Limb (tissue), 2 donors: Measurements from ENCODE around the gene ING4.

ENCODE experiments used
- DNase-seq, 2 donors: peaks; one replicate each; pipeline ENCODE4 v3.0.0-alpha.2; 2016; ENCODE audit errors: extremely low spot score in 2 of 2

The ING4 gene

GRCh38 chr12:6635856-6636531 is 26.9 kb downstream of the ING4 start, which contains the start of gene LPAR5:
TSS of gene LPAR5 (minus strand) at chr12:6635959. CDS start at chr12:6621248, 14,711 bp downstream.
- DNase-seq = no peak

GRCh38 chr12:6635375-6635855 is 27.5 kb downstream of the ING4 start:
- DNase-seq = no peak

DNA sequence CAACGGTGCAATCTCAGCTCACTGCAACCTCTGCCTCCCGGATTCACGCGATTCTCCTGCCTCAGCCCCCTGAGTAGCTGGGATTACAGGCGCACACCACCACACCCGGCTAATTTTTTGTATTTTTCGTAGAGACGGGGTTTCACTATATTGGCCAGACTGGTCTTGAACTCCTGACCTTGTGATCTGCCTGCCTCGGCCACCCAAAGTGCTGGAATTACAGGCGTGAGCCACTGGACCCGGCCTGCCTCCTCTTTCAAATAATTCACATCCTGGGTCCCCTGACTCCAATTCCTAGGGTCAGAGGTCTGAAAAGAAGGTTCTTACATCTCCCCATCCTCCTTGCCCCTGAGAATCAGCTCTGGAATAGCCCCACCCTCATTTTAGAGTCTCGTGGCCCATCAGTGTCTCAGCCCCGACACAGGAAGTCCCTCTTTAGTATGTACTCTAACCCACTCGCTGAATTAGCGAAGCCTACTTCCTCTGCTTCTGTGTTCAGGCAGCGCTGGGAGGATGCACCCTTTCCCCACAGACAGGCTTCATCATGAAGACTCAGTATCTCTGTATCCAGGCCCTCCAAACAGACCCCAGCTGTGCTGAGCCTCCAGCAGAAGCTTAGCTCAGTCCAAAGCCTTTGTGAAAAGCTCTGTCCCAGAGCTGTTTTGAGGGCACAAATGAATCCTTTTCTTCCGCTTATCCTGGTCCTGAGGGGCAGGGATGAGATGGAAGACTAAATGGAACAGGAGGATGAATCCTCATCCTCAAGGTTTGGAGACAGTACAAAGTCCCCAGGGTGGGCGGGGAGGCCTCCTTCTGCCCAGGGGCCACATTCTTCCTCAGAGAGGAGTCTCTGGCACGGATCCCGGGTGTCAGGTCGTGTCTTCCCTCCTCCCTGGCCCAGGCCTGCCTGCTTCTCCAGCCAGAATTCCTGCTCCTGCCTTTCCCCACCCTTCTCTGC is 30.6 kb downstream of the ING4 start:
- no peak for DNase-seq

DNA sequence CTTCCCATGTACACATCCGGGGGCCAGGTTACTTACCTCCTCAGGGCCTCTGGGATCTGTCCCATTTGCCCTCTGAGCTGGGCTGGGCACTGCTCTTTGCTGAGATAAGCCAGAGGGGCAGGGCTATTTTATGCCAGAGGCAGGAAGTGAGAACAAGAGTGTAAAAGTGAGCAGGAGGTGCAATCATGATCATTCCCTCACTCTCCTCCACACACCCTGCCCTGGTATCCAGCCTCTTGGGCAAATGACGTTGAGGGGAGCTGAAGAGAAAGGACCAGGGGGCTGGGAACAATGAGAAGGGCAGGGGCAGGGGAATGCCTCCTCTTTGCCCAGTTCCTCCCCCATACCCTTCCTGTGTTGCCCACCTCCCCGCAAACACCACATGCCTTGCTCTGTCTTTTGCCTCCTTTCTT is 31.4 kb downstream of the ING4 start:
- DNase-seq = no peak

GRCh38 chr12:6630736-6631135 is 32.2 kb downstream of the ING4 start:
- peak; percentile 44 to 72 for DNase-seq

DNA sequence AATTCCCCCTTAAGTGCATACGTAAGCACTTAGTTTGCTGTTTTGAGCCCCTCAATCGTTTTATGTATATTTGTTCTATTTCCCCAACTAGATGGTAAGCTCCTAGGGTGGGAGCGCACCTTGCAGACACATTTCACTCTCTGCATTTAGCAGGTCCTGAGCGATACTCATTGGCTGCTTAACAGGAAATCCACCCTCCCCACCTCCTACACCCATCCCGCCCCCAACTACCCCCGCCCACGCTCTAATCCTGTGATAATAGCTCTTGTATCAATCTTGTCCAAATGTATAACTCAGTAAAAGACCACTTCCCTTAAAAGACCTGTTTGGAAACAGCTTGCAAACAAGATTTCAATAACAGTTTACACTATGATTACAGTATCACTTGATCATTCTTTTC is 35.3 kb downstream of the ING4 start:
- DNase-seq = no peak

GRCh38 chr12:6626654-6627283 is 36.1 kb downstream of the ING4 start:
- no peak for DNase-seq

- DNase-seq = no peak
These were observed 42.0 kb downstream of the ING4 start for GRCh38 chr12:6620885-6621274.

DNA sequence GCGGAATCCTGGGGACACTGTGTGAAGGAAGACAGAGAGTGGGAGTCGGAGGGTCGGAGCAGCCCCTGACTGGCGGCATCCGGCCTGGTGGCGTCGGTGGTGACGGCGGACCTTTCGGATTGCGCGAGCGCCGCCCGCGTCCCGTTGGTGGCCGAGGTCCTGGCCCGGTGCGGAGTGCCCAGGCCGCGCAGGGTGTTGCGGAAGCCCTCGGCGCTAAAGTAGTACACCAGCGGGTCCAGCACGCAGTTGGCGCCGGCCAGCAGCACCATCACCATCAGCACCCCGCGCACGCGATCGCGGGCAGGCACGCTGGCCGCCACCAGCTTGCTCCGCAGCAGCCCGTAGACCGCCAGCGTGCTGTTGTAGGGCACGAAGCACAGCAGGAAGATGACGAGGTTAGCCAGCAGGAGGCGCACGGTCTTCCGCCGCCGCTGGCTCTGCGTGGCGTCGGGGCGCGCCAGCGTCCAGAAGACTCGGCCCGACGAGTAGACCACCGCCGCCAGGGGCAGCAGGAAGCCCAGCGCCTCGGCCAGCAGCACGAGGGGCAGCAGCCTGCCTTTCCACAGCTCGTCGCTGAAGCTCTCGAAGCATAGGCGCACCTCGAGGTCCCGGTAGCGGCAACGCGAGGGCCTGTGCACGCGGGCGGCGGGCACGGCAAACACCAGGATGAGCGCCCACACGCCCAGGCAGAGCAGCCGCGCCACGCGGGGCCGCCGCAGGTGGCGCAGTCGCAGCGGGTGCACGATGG is 42.6 kb downstream of the ING4 start:
- peak; percentile 64 to 80 for DNase-seq

DNA sequence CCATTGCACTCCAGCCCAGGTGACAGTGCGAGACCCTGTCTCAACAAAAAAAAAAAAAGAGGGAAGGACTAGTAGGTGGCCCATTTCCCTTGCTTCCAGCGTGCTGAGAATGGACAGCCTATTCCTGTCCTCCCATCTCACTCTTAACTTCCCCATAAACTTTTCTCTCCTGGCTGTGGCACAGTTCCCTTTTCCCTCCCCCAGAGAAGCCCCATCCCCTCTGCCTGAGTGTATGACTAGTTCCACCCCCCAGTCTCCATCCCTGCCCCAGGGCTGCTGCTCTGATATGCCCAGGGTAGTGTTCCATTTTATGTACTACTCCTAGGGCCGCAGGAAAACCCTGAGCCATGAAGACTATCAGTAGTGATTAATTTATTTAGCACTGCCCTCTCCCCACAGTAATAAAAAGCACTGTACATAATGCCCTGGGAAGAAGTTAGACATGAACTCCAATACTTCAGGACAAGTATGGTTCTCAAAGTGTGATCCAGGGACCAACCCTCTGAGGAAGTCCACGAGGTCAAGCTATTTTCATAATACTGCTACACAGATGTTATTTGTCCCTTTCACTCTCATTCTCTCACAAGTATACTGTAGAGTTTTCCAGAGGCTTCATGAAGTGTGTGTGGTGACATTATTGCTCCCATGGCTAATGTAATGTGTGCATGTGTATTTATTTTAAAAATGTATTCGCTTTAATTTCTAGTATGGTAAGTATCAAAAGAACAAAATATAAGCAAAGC is 44.3 kb downstream of the ING4 start:
- DNase-seq = no peak

- DNase-seq = no peak
These were observed 47.1 kb downstream of the ING4 start for GRCh38 chr12:6615802-6616201.

- DNase-seq = no peak
These were observed 48.3 kb downstream of the ING4 start for GRCh38 chr12:6614513-6615172.

GRCh38 chr12:6613776-6614512 is 49.0 kb downstream of the ING4 start:
- peak; percentile 95 to 96 for DNase-seq

DNA sequence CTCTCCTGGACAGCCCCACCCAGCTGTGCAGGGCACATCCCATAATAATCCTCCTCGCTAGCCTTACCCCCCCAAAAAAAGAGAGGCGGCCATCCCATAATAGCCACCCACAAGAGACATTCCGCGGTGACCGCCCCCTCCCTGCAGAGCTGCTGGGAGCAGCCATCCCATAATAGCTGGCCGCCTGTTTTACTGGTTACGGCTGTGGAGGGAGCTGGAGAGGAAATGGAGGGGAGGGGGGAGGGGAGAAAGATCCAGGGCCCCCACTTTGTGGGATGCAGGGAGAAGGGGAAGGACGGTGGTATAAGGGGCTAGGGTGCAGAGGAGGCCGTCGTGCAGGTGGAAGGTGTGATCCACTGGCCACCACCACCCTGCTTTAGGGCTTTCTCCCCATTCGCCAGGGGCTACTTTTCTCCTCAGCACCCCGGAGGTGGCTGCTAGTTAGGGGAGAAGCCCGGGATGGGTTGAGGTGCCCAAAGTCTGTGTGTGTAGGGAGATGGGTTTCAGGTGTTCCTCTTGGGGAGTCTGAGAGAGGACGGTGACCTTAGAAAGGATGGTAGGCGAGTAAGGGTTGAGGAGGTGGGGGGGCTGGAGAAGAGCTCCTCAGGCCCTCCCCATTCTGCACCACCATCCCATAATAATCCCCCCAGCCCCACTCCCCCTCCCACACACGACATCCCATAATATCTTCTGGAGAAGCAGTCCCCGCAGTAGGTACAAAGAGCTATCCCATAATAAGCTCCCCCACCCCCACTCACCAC is 49.7 kb downstream of the ING4 start:
- peak; percentile 85 to 87 for DNase-seq

DNA sequence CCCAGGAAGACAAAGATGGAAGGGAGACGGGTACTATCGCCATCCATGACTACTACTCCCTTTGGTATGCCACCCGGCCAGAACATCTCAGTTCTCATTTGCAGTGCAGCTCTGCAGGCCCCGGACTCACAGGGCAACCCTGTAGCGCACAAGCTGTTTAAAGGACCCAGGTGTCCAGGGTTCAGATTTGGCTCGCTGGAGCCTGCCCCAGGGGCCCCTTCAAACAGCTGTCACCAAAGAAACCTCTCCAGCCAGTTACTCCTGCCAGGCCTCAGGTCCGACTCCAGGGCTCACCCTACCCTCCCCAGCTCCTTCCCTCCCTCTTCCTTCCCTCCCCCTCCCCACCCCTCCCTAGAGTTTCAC is 50.3 kb downstream of the ING4 start:
- DNase-seq = no peak

DNA sequence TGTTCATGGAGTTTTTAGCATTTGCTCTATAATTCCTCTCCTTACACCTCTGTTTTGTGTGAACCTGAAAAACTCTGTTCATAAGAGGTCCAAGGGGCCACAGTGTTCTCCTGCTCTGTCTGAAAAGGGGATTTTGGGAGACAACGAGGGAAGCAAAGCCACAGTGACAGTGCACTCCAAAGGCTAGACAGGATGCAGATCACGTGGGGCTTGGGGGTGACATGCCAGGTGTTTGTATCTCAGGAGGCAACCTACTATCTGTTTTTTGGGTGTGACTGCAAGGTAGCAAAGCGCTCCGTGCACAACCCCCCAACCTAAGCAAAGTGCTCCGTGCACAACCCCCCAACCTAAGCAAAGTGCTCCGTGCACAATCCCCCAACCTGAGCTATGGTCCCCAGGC is 50.7 kb downstream of the ING4 start:
- DNase-seq = no peak

GRCh38 chr12:6608592-6609281 is 54.2 kb downstream of the ING4 start:
- DNase-seq = no peak
